Mesenchymal stem cell (in vitro differentiated cells and primary cell): Measurements from ENCODE around the gene MEOX1.
A peak's percentile ranks its signal among the peaks of the same experiment; 100 is the strongest.

Experiments used
- DNase-seq: peaks from one replicate; pipeline ENCODE4 v3.0.0-alpha.2; 2013
- H2AFZ ChIP-seq: one replicate; pipeline ENCODE4 v1.6.1; 2013; ENCODE audit warnings: low read depth, mild to moderate bottlenecking, control low read depth, inconsistent platforms, low read length, moderate library complexity
- H2AK5ac ChIP-seq: 2 replicates; pipeline ENCODE4 v1.6.1; 2013; ENCODE audit warnings: low read length, moderate library complexity, mild to moderate bottlenecking, inconsistent platforms; ENCODE audit not compliant: severe bottlenecking
- H2BK120ac ChIP-seq: one replicate; pipeline ENCODE4 v1.6.1; 2013; ENCODE audit warnings: low read depth, mild to moderate bottlenecking, inconsistent platforms, low read length, moderate library complexity
- H2BK12ac ChIP-seq, 2 experiments: one replicate each; pipeline ENCODE4 v1.6.1; 2013; ENCODE audit warnings: inconsistent platforms in 2 of 2, low read length in 2 of 2, mild to moderate bottlenecking in 2 of 2, moderate library complexity in 2 of 2, control low read depth in 1 of 2
- H2BK15ac ChIP-seq: one replicate; pipeline ENCODE4 v1.6.1; 2013; ENCODE audit warnings: mild to moderate bottlenecking, low read depth, inconsistent platforms; ENCODE audit not compliant: poor library complexity, severe bottlenecking
- H2BK5ac ChIP-seq: 2 replicates; pipeline ENCODE4 v1.6.1; 2013; ENCODE audit warnings: low read depth, mild to moderate bottlenecking, low read length, control low read depth, inconsistent platforms; ENCODE audit not compliant: poor library complexity, severe bottlenecking
- H3K14ac ChIP-seq, 2 experiments: one replicate each; pipeline ENCODE4 v1.6.1; 2013; ENCODE audit warnings: inconsistent platforms in 2 of 2, low read length in 2 of 2, control low read depth in 1 of 2, mild to moderate bottlenecking in 1 of 2, moderate library complexity in 1 of 2
- H3K18ac ChIP-seq, 2 experiments: one replicate each; pipeline ENCODE4 v1.6.1; 2013; ENCODE audit warnings: inconsistent platforms in 2 of 2, low read length in 2 of 2, control low read depth in 1 of 2, low read depth in 1 of 2, mild to moderate bottlenecking in 1 of 2
- H3K23ac ChIP-seq, 2 experiments: one replicate each; pipeline ENCODE4 v1.6.1; 2013; ENCODE audit warnings: inconsistent platforms in 2 of 2, low read length in 2 of 2, mild to moderate bottlenecking in 2 of 2, moderate library complexity in 2 of 2, control low read depth in 1 of 2
- H3K27ac ChIP-seq: 2 replicates; pipeline ENCODE4 v1.5.1; 2013; ENCODE audit warnings: mild to moderate bottlenecking, moderate library complexity, low read length, control low read depth, inconsistent platforms; ENCODE audit not compliant: poor library complexity, severe bottlenecking
- H3K27me3 ChIP-seq, 2 experiments: 2 replicates each; pipeline versions ENCODE4 v1.6.1 to v1.7.0; 2013; ENCODE audit warnings: low read length in 2 of 2, mild to moderate bottlenecking in 2 of 2, moderate library complexity in 2 of 2, control low read depth in 1 of 2, inconsistent platforms in 1 of 2; ENCODE audit not compliant: control insufficient read depth in 1 of 2, insufficient read depth in 1 of 2
- H3K36me3 ChIP-seq, 2 experiments: 2 replicates each; pipeline versions ENCODE4 v1.6.1 to v1.7.0; 2013; ENCODE audit warnings: low read length in 2 of 2, control low read depth in 1 of 2, inconsistent platforms in 1 of 2, low read depth in 1 of 2, mild to moderate bottlenecking in 1 of 2; ENCODE audit not compliant: insufficient read depth in 2 of 2, control insufficient read depth in 1 of 2
- H3K4ac ChIP-seq, 2 experiments: one replicate each; pipeline ENCODE4 v1.6.1; 2013; ENCODE audit warnings: inconsistent platforms in 2 of 2, low read length in 2 of 2, mild to moderate bottlenecking in 2 of 2, moderate library complexity in 2 of 2, control low read depth in 1 of 2, low read depth in 1 of 2
- H3K4me1 ChIP-seq: 2 replicates; pipeline ENCODE4 v1.6.1; 2013; ENCODE audit warnings: low read depth, low read length, control low read depth; ENCODE audit not compliant: control insufficient read depth, insufficient read depth
- H3K4me2 ChIP-seq: 2 replicates; pipeline ENCODE4 v1.6.1; 2013; ENCODE audit warnings: low read length, mild to moderate bottlenecking, inconsistent platforms; ENCODE audit not compliant: poor library complexity, severe bottlenecking
- H3K4me3 ChIP-seq, 2 experiments: 2 replicates each; pipeline versions ENCODE4 v1.5.1 to v1.7.0; 2013; ENCODE audit warnings: low read length in 2 of 2, mild to moderate bottlenecking in 2 of 2, control low read depth in 1 of 2, low read depth in 1 of 2; ENCODE audit not compliant: insufficient read depth in 1 of 2
- H3K79me1 ChIP-seq: replicated peaks from 2 replicates; pipeline ENCODE4 v1.6.1; 2013; ENCODE audit warnings: mild to moderate bottlenecking, control low read depth, low read length, inconsistent platforms; ENCODE audit not compliant: poor library complexity, severe bottlenecking
- H3K9ac ChIP-seq: 2 replicates; pipeline ENCODE4 v1.7.0; 2013; ENCODE audit warnings: mild to moderate bottlenecking, low read length, moderate library complexity
- H3K9me3 ChIP-seq: 2 replicates; pipeline ENCODE4 v1.7.0; 2013; ENCODE audit warnings: mild to moderate bottlenecking, low read length; ENCODE audit not compliant: control insufficient read depth
- H4K8ac ChIP-seq: one replicate; pipeline ENCODE4 v1.6.1; 2013; ENCODE audit warnings: inconsistent platforms, mild to moderate bottlenecking, low read length, moderate library complexity
- H4K91ac ChIP-seq: one replicate; pipeline ENCODE4 v1.6.1; 2013; ENCODE audit warnings: mild to moderate bottlenecking, low read length, inconsistent platforms
- WGBS: methylation state at CpG from one replicate; pipeline ENCODE4 v1.1.7; 2013; ENCODE audit warnings: mixed read lengths; 5-methylcytosine and 5-hydroxymethylcytosine counted together

The MEOX1 gene

DNA sequence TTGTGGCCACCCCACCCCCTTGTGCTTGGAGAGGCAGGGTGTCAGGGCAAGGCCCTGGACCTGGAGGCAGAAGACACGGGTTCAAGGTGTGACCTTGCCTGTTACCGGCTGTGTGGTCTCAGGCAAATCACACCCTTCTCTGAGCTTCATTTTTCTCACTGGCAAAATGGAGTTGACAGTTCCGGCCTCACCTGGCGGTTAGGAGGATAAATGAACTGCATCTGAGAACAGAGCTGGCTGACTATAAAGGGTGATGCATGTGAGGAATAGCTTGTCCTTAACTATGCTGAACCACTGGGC is 4.2 kb upstream of the MEOX1 start:
- H2BK120ac ChIP-seq = no peak overlapping the region
- H2BK12ac ChIP-seq = no peak overlapping the region
- H4K91ac ChIP-seq = peak overlapping the region; percentile 0
- no peaks in the 10 kb centered on the region for H3K9me3 ChIP-seq
- WGBS = 100% methylated on average over 4 of the region's 4 CpGs
- H3K18ac ChIP-seq = no peak overlapping the region
- no peak overlapping the region for H2BK5ac ChIP-seq
- H3K27ac ChIP-seq = no peak overlapping the region
- H4K8ac ChIP-seq = peak overlapping the region; percentile 14
- H3K27me3 ChIP-seq = peaks cover 20 to 46% of the 10 kb centered on the region in 2 experiments
- H2BK15ac ChIP-seq = no peak overlapping the region
- H3K23ac ChIP-seq = no peak overlapping the region
- no peaks in the 10 kb centered on the region for H3K36me3 ChIP-seq
- H2AK5ac ChIP-seq = no peak overlapping the region
- H3K9ac ChIP-seq = no peak overlapping the region
- H3K4me3 ChIP-seq = no peak overlapping the region
- no peak overlapping the region for H2AFZ ChIP-seq
- peaks cover 38% of the 10 kb centered on the region for H3K4me1 ChIP-seq
- no peak overlapping the region for H3K4ac ChIP-seq
- no peak for DNase-seq
- no peak overlapping the region for H3K14ac ChIP-seq
- H3K79me1 ChIP-seq = no peaks in the 10 kb centered on the region
- H3K4me2 ChIP-seq = no peak overlapping the region

DNA sequence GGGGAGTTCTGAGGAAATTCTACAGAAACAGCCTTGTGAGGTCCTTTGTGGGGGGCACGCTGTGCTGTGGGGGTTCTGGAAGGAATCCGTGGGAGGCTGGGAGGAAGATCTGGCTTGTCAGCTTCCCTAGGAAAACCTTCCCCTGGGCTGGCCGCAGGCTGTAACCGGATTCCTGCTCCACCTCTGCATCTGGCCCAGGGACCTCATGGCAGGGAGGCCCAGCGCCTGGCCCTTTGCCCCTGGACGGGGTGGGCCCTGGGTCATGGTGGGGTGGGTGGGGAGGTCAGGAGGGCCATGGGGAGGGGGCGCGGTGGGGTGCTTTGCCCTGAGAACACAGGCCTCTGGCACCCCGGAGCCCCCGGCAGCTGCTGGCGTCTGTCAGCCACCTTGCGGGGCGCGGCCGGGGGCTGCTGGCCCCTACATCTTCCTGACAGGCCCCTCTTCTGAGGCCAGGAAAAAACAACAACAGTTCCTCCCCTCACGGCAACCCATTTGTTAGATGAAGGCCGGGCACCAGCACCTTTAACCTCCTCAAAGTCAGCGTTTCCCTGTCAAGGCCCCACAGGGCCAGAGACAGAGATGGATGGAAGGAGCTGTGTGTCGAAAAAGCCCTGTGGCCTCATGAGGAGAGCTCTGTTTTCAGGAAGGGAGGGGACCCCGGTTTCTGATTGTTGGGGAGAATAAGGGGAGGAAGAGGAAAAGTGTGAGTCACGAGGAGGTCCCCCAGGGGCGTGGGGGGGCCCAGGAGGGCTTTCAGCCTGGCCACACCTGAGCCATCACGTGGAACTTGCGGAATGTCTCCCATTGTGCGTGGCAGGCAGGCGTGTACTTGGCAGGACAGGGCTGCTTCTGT is 3.6 kb upstream of the MEOX1 start:
- H4K91ac ChIP-seq = peak overlapping the region; percentile 0
- 60% methylated on average over 23 of the region's 26 CpGs for WGBS
- no peak overlapping the region for H2BK5ac ChIP-seq
- no peaks in the 10 kb centered on the region for H3K36me3 ChIP-seq
- no peak overlapping the region for H3K9ac ChIP-seq
- no peaks in the 10 kb centered on the region for H3K9me3 ChIP-seq
- H3K18ac ChIP-seq = no peak overlapping the region
- H3K27ac ChIP-seq = no peak overlapping the region
- no peak overlapping the region for H3K23ac ChIP-seq
- H2BK120ac ChIP-seq = no peak overlapping the region
- no peak overlapping the region for H2BK15ac ChIP-seq
- H3K27me3 ChIP-seq = peaks cover 26 to 49% of the 10 kb centered on the region in 2 experiments
- H3K14ac ChIP-seq = no peak overlapping the region
- H3K79me1 ChIP-seq = no peaks in the 10 kb centered on the region
- H3K4ac ChIP-seq = no peak overlapping the region
- no peak overlapping the region for H3K4me3 ChIP-seq
- peaks cover 34% of the 10 kb centered on the region for H3K4me1 ChIP-seq
- no peak overlapping the region for H2AK5ac ChIP-seq
- H2BK12ac ChIP-seq = no peak overlapping the region
- H4K8ac ChIP-seq = no peak overlapping the region
- H2AFZ ChIP-seq = no peak overlapping the region
- DNase-seq = no peak
- H3K4me2 ChIP-seq = no peak overlapping the region

DNA sequence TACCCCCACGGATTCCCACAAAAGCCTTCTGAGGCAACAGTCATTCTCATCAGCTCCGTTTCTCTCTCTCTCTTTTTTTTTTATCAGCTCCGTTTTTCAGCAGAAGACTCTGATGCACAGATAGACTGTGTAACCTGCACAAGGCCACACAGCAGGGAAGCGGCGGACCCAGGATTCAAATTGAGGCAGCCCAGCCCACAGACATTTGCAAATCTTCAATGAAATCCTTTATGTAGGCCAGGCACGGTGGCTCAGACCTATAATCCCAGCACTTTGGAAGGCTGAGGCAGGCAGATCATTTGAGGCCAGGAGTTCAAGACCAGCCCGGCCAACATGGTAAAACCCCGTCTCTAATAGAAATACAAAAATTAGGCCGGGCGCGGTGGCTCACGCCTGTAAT is 2.4 kb upstream of the MEOX1 start:
- 90% methylated on average over 12 of the region's 12 CpGs for WGBS

DNA sequence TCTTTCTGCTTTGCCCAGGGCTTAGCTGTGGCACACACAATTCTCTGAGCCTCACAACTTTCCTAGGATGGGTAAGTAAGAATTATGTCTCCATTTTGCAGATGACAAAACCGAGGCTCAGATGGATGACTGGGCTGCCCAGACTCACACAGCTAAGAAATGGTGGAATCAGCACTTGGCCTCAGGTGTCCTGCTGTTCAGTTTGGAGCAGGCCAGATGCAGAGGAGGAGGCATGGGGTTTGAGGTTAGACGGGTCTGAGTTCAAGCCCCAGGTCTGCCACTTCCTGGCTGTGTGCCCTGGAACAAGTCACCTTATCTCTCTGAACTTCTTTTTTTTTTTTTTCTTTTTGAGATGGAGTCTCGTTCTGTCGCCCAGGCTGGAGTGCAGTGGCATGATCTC is 1.7 kb upstream of the MEOX1 start:
- H3K4me2 ChIP-seq = no peak overlapping the region
- H3K14ac ChIP-seq = no peak overlapping the region

More for the DNA sequence above, 2.4 kb upstream of the MEOX1 start:
- Histone ChIP-seq H3K14ac (no peak overlapping the region), H3K9ac (no peak overlapping the region), H3K4ac (no peak overlapping the region), H4K91ac (no peak overlapping the region), H2AFZ (no peak overlapping the region), H3K4me3 (no peak overlapping the region), H2BK5ac (no peak overlapping the region), H2AK5ac (no peak overlapping the region), H4K8ac (no peak overlapping the region), H3K18ac (no peak overlapping the region), H2BK15ac (no peak overlapping the region), H3K27ac (no peak overlapping the region), H3K79me1 (no peaks in the 10 kb centered on the region), H3K23ac (no peak overlapping the region), H3K9me3 (no peaks in the 10 kb centered on the region), H3K36me3 (no peaks in the 10 kb centered on the region), H3K4me2 (no peak overlapping the region), H3K27me3 (peaks cover 32 to 61% of the 10 kb centered on the region in 2 experiments), H2BK12ac (no peak overlapping the region), H3K4me1 (peaks cover 29% of the 10 kb centered on the region), H2BK120ac (no peak overlapping the region)
- DNase-seq = no peak

More for the DNA sequence above, 1.7 kb upstream of the MEOX1 start:
- Histone ChIP-seq H4K8ac (no peak overlapping the region), H3K18ac (no peak overlapping the region), H3K27me3 (peaks cover 39 to 67% of the 10 kb centered on the region in 2 experiments), H2AFZ (no peak overlapping the region), H3K4ac (no peak overlapping the region), H2BK12ac (no peak overlapping the region), H2BK120ac (no peak overlapping the region), H2AK5ac (no peak overlapping the region), H2BK5ac (no peak overlapping the region), H3K4me3 (no peak overlapping the region), H2BK15ac (no peak overlapping the region), H3K27ac (no peak overlapping the region), H4K91ac (no peak overlapping the region), H3K4me1 (peaks cover 29% of the 10 kb centered on the region), H3K23ac (no peak overlapping the region), H3K9me3 (no peaks in the 10 kb centered on the region), H3K36me3 (no peaks in the 10 kb centered on the region), H3K9ac (no peak overlapping the region), H3K79me1 (no peaks in the 10 kb centered on the region)
- 97% methylated on average over 3 of the region's 4 CpGs for WGBS
- no peak for DNase-seq
